ENCODE data around the gene CFAP119.

The CFAP119 gene

DNA sequence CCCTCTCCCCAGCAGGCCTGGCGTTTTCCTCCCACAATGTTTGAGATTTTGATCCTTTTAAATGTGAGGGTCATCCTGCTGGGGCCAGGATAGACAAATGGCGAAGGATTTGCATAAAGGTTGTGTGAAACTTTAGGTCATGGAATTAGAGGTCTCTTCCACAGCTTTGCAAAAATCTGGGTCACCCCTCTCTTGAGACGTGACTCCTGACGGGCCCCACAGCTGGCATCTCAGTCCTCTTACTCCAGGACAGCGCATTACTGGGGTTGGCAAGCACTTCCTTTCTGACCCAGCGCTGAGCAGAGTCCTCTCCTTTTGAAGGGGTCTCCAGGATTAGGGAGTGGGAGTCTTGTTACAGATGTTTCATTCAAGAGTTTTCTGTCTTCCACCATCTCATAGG lies 17.7 kb upstream of the CFAP119 start:
- TF ChIP-seq, protein P1, sequence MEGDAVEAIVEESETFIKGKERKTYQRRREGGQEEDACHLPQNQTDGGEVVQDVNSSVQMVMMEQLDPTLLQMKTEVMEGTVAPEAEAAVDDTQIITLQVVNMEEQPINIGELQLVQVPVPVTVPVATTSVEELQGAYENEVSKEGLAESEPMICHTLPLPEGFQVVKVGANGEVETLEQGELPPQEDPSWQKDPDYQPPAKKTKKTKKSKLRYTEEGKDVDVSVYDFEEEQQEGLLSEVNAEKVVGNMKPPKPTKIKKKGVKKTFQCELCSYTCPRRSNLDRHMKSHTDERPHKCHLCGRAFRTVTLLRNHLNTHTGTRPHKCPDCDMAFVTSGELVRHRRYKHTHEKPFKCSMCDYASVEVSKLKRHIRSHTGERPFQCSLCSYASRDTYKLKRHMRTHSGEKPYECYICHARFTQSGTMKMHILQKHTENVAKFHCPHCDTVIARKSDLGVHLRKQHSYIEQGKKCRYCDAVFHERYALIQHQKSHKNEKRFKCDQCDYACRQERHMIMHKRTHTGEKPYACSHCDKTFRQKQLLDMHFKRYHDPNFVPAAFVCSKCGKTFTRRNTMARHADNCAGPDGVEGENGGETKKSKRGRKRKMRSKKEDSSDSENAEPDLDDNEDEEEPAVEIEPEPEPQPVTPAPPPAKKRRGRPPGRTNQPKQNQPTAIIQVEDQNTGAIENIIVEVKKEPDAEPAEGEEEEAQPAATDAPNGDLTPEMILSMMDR (IDR thresholded peaks at IDR 0.05): no peak
- Histone ChIP-seq H3K27ac (no peak overlapping the region), H3K4me3 (no peak overlapping the region)
- DNase-seq (ENCODE audit: low spot score): no peak

- TF ChIP-seq, protein P1 (IDR thresholded peaks at IDR 0.05): no peak
- Histone ChIP-seq H3K4me3 (no peak overlapping the region), H3K27ac (peak overlapping the region in 1 of 2 donors; percentile 13)
- no peak for DNase-seq (ENCODE audit: low spot score)
These were observed 16.8 kb upstream of the CFAP119 start for GRCh38 chr16:30778549-30779244.

- TF ChIP-seq, protein P1 (IDR thresholded peaks at IDR 0.05): no peak
- DNase-seq (ENCODE audit: low spot score): no peak
- Histone ChIP-seq H3K27ac (peak overlapping the region in 1 of 2 donors; percentile 23), H3K4me3 (no peak overlapping the region)
These were observed 15.9 kb upstream of the CFAP119 start for GRCh38 chr16:30777591-30778297.

- DNase-seq (ENCODE audit: low spot score): peak; percentile 88
- TF ChIP-seq, protein P1 (IDR thresholded peaks at IDR 0.05): no peak
- Histone ChIP-seq H3K27ac (peak overlapping the region; percentile 65 to 88), H3K4me3 (peak overlapping the region; percentile 77)
These were observed 13.7 kb upstream of the CFAP119 start for GRCh38 chr16:30775392-30776188.

DNA sequence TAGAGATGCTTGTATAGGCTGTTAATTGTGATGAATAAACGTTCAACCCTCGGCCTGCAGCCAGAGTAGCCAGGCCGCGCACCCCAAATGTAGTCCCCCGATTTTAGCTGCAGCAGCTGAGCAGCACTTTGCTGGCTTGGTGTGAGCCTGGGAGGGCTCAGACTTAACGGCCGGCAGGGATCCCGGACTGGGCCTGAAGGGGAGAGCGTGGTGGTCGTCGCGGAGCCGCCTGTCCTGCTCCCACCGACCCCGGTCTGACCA lies 13.2 kb upstream of the CFAP119 start:
- H3K27ac ChIP-seq: peak overlapping the region; percentile 65 to 88
- H3K4me3 ChIP-seq: peak overlapping the region; percentile 77
- no peak for DNase-seq (ENCODE audit: low spot score)
- TF ChIP-seq, protein P1 (IDR thresholded peaks at IDR 0.05): no peak

DNA sequence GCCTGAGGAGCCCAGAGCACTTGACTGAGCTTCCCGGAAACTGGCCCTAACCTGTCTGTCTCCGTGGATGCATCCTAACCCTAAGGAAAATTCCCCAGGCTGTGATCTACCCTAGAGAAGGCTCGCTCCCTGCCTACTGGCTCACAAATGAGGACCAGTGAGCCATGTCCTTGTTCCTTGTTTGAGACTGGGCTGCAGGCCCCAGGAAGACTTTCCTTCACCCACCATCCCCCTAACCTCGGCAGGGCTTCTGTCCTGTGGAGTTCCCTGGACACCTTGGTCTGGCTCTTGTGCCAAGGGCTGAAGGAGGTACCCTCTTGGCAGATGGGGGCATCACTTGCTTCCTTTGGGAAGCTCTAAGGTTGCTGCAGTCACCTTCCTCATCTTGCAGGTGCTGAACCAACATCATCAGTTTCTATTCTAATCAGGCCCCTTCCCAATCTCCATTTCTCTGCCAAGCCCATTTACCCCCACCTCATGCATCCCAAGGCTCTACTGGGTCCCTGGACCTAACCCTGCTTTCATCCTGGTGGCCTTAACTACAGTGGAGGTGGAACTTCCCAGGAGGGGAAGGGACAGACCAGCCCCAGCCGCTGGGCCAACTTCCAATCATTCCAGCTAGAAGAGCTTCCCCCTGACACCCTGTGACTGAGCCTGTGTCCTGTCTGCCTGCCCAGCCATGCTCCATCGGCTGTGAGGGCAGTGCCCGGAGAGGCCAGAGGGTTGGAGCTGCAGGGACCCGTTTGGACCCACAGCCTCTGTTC lies 12.7 kb upstream of the CFAP119 start:
- TF ChIP-seq, protein P1 (IDR thresholded peaks at IDR 0.05): no peak
- DNase-seq (ENCODE audit: low spot score): peak; percentile 73
- Histone ChIP-seq H3K4me3 (peak overlapping the region; percentile 77), H3K27ac (peak overlapping the region; percentile 65 to 88)

All from coronary artery (tissue), 2 donors.